ENCODE measurements around the gene CEL.
"Not testable (repeated sequence)": the region's sequence is repeated elsewhere in the genome, so short reads cannot be mapped to it uniquely, and the experiment has no call there.

Gene CEL

GRCh38 chr9:133067813-133068212 lies 6.0 kb downstream of the CEL start:
- no peak overlapping the region for H3K4me3 ChIP-seq (replicated peaks; ENCODE audit: low read depth, low read length)
- DNase-seq (ENCODE audit: low read depth): no peak
- no peak for TF ChIP-seq CTCF (IDR thresholded peaks at IDR 0.05; ENCODE audit: low read length, missing control alignments)

- not testable (repeated sequence) for DNase-seq (ENCODE audit: low read depth); H3K4me3 ChIP-seq (replicated peaks; ENCODE audit: low read depth, low read length)
Measured at GRCh38 chr9:133068431-133068830, 6.7 kb downstream of the CEL start.

GRCh38 chr9:133070500-133070961 lies 8.8 kb downstream of the CEL start:
- DNase-seq (ENCODE audit: low read depth): not testable (repeated sequence)

GRCh38 chr9:133070985-133071384 lies 9.2 kb downstream of the CEL start:
- DNase-seq (ENCODE audit: low read depth); H3K4me3 ChIP-seq (replicated peaks; ENCODE audit: low read depth, low read length): not testable (repeated sequence)

More at GRCh38 chr9:133070500-133070961, 8.8 kb downstream of the CEL start:
- not testable (repeated sequence) for H3K4me3 ChIP-seq (replicated peaks; ENCODE audit: low read depth, low read length)

GRCh38 chr9:133071484-133072150 lies 9.8 kb downstream of the CEL start:
- no peak for DNase-seq (ENCODE audit: low read depth)
- no peak for TF ChIP-seq CTCF (IDR thresholded peaks at IDR 0.05; ENCODE audit: low read length, missing control alignments)
- H3K4me3 ChIP-seq (replicated peaks; ENCODE audit: low read depth, low read length): no peak overlapping the region

- DNase-seq (ENCODE audit: low read depth); H3K4me3 ChIP-seq (replicated peaks; ENCODE audit: low read depth, low read length): not testable (repeated sequence)
Measured at GRCh38 chr9:133072210-133072609, 10.4 kb downstream of the CEL start.

GRCh38 chr9:133073086-133074014 lies 11.6 kb downstream of the CEL start:
- no peak overlapping the region for H3K4me3 ChIP-seq (replicated peaks; ENCODE audit: low read depth, low read length)
- no peak for TF ChIP-seq CTCF (IDR thresholded peaks at IDR 0.05; ENCODE audit: low read length, missing control alignments)
- DNase-seq (ENCODE audit: low read depth): no peak

GRCh38 chr9:133074111-133074651 lies 12.4 kb downstream of the CEL start:
- DNase-seq (ENCODE audit: low read depth): peak; percentile 42
- TF ChIP-seq CTCF (IDR thresholded peaks at IDR 0.05; ENCODE audit: low read length, missing control alignments): no peak
- no peak overlapping the region for H3K4me3 ChIP-seq (replicated peaks; ENCODE audit: low read depth, low read length)

Measured in fibroblast of pulmonary artery (primary cell).